GM12873 (cell line): Measurements from ENCODE around the gene TSPAN9.

Experiments used
- CTCF ChIP-seq: IDR thresholded peaks from 2 replicates; pipeline ENCODE4 v1.5.1; 2012; ENCODE audit warnings: low read depth, mild to moderate bottlenecking, moderate library complexity, low read length, control low read depth; ENCODE audit not compliant: insufficient read depth; ENCODE audit errors: missing control alignments

Gene TSPAN9

GRCh38 chr12:3230758-3231375 is 153.7 kb downstream of the TSPAN9 start:
- no peak for TF ChIP-seq CTCF

GRCh38 chr12:3231399-3231876 is 154.3 kb downstream of the TSPAN9 start:
- no peak for TF ChIP-seq CTCF

GRCh38 chr12:3233797-3234196 is 156.6 kb downstream of the TSPAN9 start:
- TF ChIP-seq CTCF = no peak

- no peak for TF ChIP-seq CTCF
Measured at GRCh38 chr12:3236345-3237187, 159.4 kb downstream of the TSPAN9 start.

- TF ChIP-seq CTCF = no peak
Measured at GRCh38 chr12:3238196-3238595, 161.0 kb downstream of the TSPAN9 start.

GRCh38 chr12:3241621-3242020 is 164.4 kb downstream of the TSPAN9 start:
- TF ChIP-seq CTCF = no peak

- TF ChIP-seq CTCF = no peak
Measured at GRCh38 chr12:3242199-3242863, 165.2 kb downstream of the TSPAN9 start.
